ENCODE results near the gene ZDHHC8. TPM values are rescaled to one million over a fixed set of nuclear protein-coding genes. Genes with fewer than 3 reads are reported as not detected.

ZDHHC8 gene
- total RNA-seq, 3 donors from 2014 or later (not counting 1 experiment from before 2014, with no cell fraction given), result 64.0 to 75.6 (median 65.3) TPM

DNA sequence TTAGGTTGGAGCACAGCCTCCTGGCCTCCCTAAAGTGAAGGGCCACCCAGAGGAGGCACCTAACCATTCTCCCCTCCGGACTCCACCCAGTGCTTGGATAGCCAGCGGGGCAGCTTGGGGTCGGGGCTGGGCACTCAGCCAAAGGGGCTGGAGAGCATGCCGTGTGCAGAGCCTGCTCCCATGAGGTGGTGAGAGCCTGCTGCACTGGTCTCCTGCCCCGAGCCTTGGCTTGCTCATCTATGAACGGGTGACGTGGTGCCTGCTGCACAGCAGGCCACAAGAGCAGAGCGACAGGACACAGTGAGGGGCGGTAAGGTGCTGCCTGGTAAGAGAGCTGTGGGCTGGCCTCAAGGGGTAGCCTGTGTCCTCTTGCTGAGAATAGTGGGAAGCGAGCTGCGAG is 33.3 kb downstream of the ZDHHC8 start:
- Histone ChIP-seq H3K27me3 (ENCODE audit: control insufficient read depth, insufficient read depth, low read length) (no peaks in the 10 kb centered on the region), H3K9me3 (ENCODE audit: control insufficient read depth, insufficient read depth, low read length) (no peaks in the 10 kb centered on the region), H3K4me1 (ENCODE audit: control insufficient read depth, insufficient read depth, low read length) (no peaks in the 10 kb centered on the region), H3K27ac (ENCODE audit: low read length) (no peak overlapping the region), H3K36me3 (ENCODE audit: control insufficient read depth, insufficient read depth, low read length) (no peaks in the 10 kb centered on the region), H3K4me3 (ENCODE audit: low read length) (no peak overlapping the region)
- H3K4me1 Mint-ChIP-seq, result peaks cover 0 to 6% of the 10 kb centered on the region in 2 donors
- no peak overlapping the region for H3K4me3 Mint-ChIP-seq
- no peak overlapping the region for H3K27ac Mint-ChIP-seq
- H3K36me3 Mint-ChIP-seq, result no peaks in the 10 kb centered on the region
- ATAC-seq, result no peak
- intact Hi-C loops (cut with micrococcal nuclease), result loop anchor here (10.0 kb wide), 1 partner anchor 50 kb away; no protein-coding TSS in a partner anchor
- 87% methylated on average over 11 of the region's 11 CpGs for WGBS (ENCODE audit: insufficient coverage)
- H3K9me3 Mint-ChIP-seq, result peaks cover 3% of the 10 kb centered on the region in 2 donors
- peaks cover 0 to 3% of the 10 kb centered on the region in 2 donors for H3K27me3 Mint-ChIP-seq (ENCODE audit: low read depth in 2 of 2)
- DNase-seq, result no peak
- TF ChIP-seq, protein P1, sequence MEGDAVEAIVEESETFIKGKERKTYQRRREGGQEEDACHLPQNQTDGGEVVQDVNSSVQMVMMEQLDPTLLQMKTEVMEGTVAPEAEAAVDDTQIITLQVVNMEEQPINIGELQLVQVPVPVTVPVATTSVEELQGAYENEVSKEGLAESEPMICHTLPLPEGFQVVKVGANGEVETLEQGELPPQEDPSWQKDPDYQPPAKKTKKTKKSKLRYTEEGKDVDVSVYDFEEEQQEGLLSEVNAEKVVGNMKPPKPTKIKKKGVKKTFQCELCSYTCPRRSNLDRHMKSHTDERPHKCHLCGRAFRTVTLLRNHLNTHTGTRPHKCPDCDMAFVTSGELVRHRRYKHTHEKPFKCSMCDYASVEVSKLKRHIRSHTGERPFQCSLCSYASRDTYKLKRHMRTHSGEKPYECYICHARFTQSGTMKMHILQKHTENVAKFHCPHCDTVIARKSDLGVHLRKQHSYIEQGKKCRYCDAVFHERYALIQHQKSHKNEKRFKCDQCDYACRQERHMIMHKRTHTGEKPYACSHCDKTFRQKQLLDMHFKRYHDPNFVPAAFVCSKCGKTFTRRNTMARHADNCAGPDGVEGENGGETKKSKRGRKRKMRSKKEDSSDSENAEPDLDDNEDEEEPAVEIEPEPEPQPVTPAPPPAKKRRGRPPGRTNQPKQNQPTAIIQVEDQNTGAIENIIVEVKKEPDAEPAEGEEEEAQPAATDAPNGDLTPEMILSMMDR (IDR thresholded peaks at IDR 0.05), result no peak

DNA sequence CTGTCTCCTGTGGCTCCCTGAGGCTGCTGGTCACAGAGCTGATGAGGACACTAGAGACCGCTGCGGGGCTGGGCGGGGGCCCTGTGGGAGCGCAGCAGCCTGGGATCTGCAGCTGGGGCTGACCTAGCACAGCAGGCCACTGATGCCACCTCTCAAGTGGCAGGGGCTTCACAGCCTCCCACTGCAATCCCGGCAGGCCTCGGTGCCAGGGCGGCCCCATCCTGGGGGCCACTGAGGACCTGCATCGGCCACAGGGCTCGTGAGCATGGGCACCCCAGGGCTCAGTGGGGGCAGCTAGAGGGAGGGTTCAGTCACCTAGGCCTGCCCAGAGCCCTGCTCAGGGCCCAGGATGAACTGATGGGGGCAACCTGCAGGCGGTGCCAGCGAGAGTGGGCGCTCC is 33.8 kb downstream of the ZDHHC8 start:
- Mint-ChIP-seq H3K4me3 (no peak overlapping the region), H3K36me3 (no peaks in the 10 kb centered on the region), H3K27ac (no peak overlapping the region), H3K9me3 (peaks cover 3% of the 10 kb centered on the region in 2 donors), H3K27me3 (ENCODE audit: low read depth in 2 of 2) (no peaks in the 10 kb centered on the region), H3K4me1 (peaks cover 0 to 6% of the 10 kb centered on the region in 2 donors)
- ATAC-seq (no peak), DNase-seq (no peak)
- H3K27me3 ChIP-seq (ENCODE audit: control insufficient read depth, insufficient read depth, low read length), result no peaks in the 10 kb centered on the region
- H3K4me1 ChIP-seq (ENCODE audit: control insufficient read depth, insufficient read depth, low read length), result no peaks in the 10 kb centered on the region
- WGBS (ENCODE audit: insufficient coverage), result 98% methylated on average over 12 of the region's 12 CpGs
- no peak overlapping the region for H3K4me3 ChIP-seq (ENCODE audit: low read length)
- intact Hi-C loops (cut with micrococcal nuclease), result loop anchor here (10.0 kb wide), 1 partner anchor 49 kb away; no protein-coding TSS in a partner anchor
- no peak overlapping the region for H3K27ac ChIP-seq (ENCODE audit: low read length)
- TF ChIP-seq, protein P1 (IDR thresholded peaks at IDR 0.05), result no peak
- no peaks in the 10 kb centered on the region for H3K9me3 ChIP-seq (ENCODE audit: control insufficient read depth, insufficient read depth, low read length)
- H3K36me3 ChIP-seq (ENCODE audit: control insufficient read depth, insufficient read depth, low read length), result no peaks in the 10 kb centered on the region

DNA sequence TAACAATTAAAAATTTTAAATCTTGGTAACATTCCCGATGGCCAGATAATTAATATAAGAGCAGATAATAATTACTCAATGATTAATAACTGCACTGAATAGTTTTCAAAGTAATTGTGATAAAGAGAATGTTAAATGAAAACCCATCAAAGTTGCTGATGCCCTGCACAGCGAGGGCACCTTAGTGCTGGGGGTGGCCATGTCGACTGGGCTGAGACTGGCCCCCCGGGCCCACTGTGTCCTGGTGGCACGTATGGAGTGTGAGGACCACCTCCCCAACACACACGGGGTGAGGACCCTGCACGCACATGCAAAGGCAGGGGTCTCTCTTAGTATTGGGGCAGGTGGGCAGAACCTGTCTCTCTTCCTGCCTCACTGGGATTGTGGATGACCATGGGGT is 34.3 kb downstream of the ZDHHC8 start:
- peaks cover 3% of the 10 kb centered on the region in 2 donors for H3K9me3 Mint-ChIP-seq
- TF ChIP-seq, protein P1 (IDR thresholded peaks at IDR 0.05), result no peak
- H3K4me3 Mint-ChIP-seq, result no peak overlapping the region
- H3K4me1 Mint-ChIP-seq, result peaks cover 0 to 6% of the 10 kb centered on the region in 2 donors
- Histone ChIP-seq H3K9me3 (ENCODE audit: control insufficient read depth, insufficient read depth, low read length) (no peaks in the 10 kb centered on the region), H3K27me3 (ENCODE audit: control insufficient read depth, insufficient read depth, low read length) (no peaks in the 10 kb centered on the region), H3K36me3 (ENCODE audit: control insufficient read depth, insufficient read depth, low read length) (no peaks in the 10 kb centered on the region), H3K27ac (ENCODE audit: low read length) (no peak overlapping the region), H3K4me3 (ENCODE audit: low read length) (no peak overlapping the region), H3K4me1 (ENCODE audit: control insufficient read depth, insufficient read depth, low read length) (no peaks in the 10 kb centered on the region)
- H3K27ac Mint-ChIP-seq, result no peak overlapping the region
- no peak for DNase-seq
- intact Hi-C loops (cut with micrococcal nuclease), result loop anchor here (10.0 kb wide), 1 partner anchor 49 kb away; no protein-coding TSS in a partner anchor
- ATAC-seq, result no peak
- H3K27me3 Mint-ChIP-seq (ENCODE audit: low read depth in 2 of 2), result no peaks in the 10 kb centered on the region
- WGBS (ENCODE audit: insufficient coverage), result 83% methylated on average over 6 of the region's 7 CpGs
- no peaks in the 10 kb centered on the region for H3K36me3 Mint-ChIP-seq

DNA sequence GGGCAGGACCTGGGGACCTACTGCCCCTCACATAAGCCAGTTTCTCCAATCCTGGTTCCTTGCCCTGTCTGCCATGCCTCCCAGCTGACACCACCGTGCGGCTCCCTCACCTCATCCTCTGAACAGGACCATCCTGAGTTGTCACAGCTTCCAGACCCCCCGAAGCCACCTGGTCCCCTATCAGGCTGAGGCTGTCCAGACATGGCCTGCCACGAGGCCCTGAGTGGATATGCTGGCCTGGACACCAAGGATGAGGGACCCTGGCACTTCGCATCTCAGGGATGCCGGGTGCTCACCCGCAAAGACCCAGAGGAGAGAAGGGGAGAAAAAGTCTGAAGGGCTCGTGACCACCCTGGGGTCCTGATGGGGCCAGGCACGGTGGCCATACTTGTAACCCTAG is 35.1 kb downstream of the ZDHHC8 start:
- Histone ChIP-seq H3K4me3 (ENCODE audit: low read length) (no peak overlapping the region), H3K27me3 (ENCODE audit: control insufficient read depth, insufficient read depth, low read length) (no peaks in the 10 kb centered on the region), H3K9me3 (ENCODE audit: control insufficient read depth, insufficient read depth, low read length) (no peaks in the 10 kb centered on the region), H3K36me3 (ENCODE audit: control insufficient read depth, insufficient read depth, low read length) (no peaks in the 10 kb centered on the region), H3K27ac (ENCODE audit: low read length) (no peak overlapping the region), H3K4me1 (ENCODE audit: control insufficient read depth, insufficient read depth, low read length) (no peaks in the 10 kb centered on the region)
- WGBS (ENCODE audit: insufficient coverage), result 86% methylated on average over 9 of the region's 9 CpGs
- intact Hi-C loops (cut with micrococcal nuclease), result loop anchor here (10.0 kb wide), 1 partner anchor 48 kb away; no protein-coding TSS in a partner anchor
- H3K4me3 Mint-ChIP-seq, result no peak overlapping the region
- H3K36me3 Mint-ChIP-seq, result no peaks in the 10 kb centered on the region
- H3K9me3 Mint-ChIP-seq, result peaks cover 3% of the 10 kb centered on the region in 2 donors
- TF ChIP-seq, protein P1 (IDR thresholded peaks at IDR 0.05), result no peak
- DNase-seq, result no peak
- H3K27me3 Mint-ChIP-seq (ENCODE audit: low read depth in 2 of 2), result no peaks in the 10 kb centered on the region
- peaks cover 0 to 6% of the 10 kb centered on the region in 2 donors for H3K4me1 Mint-ChIP-seq
- H3K27ac Mint-ChIP-seq, result no peak overlapping the region
- no peak for ATAC-seq
